GM18870 (cell line): ENCODE data around the gene ADGRV1.

Source experiments
- ATAC-seq: cut with Tn5 transposase; IDR thresholded peaks from one replicate; pipeline ENCODE4 v1.9.1; 2021; ENCODE audit warnings: moderate library complexity; ENCODE audit not compliant: unreplicated experiment

Gene ADGRV1

DNA sequence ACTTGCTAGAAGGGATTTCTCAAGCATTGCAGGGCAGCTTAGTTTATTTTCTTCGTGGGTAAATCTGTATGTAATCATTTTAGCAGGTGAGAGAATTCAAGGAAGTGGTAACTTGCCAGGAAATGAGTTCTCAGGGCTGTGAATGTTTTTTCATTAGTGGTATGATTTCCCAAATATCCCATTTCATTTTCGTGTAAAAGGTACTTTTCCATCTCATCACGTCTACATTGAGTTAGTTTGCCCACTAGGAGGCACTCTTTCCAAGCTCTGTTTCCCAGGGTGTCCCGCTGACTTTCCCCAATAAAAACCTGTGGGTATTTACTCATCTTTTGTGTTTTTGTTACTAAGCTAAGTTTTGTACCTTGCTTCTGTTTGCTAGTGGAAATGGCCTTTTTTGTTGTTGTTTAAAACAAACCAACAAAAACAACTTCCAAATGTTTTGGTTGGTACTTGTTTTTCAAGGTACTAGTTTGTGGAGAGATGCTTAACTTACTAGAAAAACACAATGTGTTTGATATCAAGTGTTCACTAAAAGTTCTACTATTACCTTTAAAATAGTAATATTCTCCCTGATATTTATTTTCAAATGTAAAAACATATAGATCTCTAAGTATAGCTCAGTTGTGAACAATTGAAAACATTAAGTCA lies 373.6 kb downstream of the ADGRV1 start:
- no peak for ATAC-seq

DNA sequence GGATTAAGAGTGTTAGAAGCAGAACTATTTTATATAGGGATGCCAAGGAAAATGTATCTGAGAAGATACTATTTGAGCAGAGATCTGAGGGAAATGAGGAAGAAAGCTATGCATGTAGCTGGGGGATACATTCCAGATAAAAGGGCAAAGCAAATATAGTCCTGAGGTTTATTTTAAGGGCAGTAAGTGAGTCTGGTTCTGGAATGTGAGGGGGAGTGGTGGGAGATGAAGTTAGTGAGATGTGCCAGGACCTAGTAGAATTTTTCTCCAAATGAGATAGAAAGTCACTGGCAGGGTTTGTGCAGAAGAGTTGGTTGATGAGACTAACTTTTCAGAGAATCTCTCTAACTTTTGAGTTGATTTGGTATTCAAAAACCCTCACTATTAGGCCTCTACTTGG lies 374.7 kb downstream of the ADGRV1 start:
- ATAC-seq: no peak

DNA sequence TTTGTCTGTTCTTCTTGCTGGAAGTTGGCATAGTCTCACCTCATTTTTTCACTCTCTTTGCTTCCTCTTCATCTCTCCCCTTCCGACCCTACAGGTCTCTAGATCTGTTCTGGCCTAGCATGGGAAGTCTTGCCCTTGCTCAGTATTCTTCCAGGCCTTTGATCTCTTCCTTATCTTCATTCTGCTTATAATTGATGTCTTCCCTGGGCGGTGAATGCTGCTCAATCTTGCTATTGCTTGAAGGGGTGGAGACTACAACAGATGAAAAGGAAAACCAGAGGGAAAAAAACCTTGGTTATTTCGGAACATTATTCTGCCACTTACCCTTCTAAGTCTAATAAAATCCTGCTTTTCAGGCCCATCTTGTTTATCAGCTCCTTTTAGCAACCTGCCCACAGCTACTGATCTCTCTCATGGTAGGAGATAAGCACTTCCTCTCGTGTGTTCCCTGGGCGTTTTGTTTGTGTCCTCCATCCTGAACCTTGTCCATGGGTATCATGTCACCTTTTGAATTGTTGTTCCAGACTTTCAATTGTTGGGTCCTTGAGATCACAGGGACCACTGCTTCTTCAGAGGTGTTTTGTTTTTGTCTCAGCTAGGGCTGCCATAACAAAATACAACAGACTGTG lies 375.6 kb downstream of the ADGRV1 start:
- no peak for ATAC-seq

DNA sequence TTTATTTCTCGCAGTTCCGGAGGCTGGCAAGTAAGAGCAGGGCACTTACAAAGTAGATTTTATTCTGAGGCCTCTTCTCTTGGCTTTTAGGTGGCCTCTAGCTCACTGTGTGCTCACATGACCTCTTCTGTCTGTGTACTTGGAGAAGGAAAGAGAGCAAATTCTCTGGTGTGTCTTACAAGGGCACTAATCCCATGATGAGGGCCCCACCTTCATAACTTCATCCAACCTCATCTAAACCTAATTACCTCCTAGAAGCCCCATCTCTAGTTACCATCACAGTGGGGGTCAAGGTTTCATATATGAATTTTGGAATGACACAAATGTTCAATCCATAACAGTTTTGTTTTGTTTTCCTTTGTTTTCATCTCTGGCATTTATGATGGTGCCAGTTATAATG lies 376.1 kb downstream of the ADGRV1 start:
- ATAC-seq: no peak

DNA sequence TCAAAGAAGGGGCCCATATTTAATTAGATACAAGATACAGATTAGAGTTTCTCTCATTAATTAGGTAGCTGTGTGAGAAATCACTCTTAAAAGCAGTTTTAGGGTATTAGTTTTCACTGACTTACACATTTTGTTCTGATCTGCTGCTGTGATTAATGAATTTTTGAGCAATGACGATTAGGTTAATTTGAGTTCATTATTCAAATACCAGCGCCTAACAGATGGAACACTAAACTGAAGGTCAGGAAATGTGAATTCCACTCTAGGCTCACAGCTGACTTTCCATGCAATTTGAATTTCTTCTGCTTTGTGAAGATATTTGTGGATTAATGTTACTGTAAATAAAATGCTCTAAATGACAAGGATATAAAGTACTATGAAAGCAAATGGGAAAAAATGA lies 380.6 kb downstream of the ADGRV1 start:
- ATAC-seq: no peak

DNA sequence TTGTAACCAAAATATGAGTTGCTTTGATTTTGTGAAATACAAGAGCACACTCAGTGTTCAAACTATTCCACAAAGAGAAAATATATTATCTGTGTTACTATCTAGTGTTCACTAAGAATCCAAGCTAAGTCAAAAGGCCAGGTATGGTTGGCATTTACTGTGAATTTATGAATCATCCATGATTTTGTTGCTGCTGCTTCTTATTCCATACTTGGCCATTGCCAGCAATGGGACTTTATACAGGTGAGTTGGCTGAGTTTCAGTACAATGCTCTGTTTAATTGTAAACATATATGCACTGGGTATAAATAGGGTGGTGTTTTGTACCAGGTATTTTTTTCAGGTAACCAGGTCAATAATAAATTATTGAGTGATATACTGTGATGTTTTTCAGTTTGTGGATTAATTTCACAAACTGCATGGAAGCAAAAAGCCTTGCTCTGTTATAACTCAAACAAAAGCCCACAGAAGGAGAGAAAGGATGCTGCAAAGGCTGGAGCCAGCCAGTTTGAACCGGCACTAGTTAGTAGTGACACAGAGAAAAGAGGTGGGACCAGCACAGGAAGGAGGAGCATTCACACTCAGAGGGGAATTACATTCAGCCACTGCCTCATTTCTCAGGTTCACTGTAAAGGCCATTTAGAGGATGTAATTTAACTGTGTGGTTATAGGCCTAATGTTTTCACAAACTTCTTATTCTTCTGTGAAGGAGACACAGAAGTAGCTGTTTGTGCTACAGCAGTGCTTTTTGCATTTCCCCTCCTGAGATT lies 381.8 kb downstream of the ADGRV1 start:
- ATAC-seq: peak; percentile 100

DNA sequence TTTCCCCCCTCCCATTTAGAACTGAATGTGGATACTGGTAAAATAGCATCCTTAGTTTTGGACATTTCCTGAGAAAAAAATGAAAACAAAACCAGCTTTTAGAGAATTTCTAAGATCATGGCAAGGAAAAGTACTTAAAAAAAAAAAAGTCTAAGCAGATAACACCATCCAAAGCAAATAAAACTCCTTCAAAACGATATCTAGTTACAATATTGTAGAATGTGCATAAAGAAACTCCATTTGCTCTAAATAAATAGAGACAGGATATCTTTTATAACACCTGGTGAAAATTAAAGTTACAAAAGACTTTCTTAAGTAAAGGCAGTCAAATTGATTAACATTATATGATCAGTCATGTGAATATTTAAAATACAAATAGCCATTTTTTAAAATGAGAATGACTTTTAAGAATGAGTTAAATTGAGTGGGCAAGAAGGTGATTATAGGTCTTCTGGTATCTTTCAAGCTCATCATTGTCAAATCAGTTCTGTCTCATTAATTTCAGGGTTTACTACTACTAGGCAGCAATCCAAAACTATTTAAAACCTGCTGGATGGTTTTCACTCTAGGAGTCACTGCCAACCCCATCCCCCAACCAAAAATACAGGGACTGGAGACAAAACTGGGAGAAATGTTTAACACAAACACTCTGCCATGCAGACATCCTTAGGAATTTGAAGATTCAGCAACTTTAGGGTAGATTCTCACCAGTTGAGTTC lies 382.6 kb downstream of the ADGRV1 start:
- no peak for ATAC-seq

DNA sequence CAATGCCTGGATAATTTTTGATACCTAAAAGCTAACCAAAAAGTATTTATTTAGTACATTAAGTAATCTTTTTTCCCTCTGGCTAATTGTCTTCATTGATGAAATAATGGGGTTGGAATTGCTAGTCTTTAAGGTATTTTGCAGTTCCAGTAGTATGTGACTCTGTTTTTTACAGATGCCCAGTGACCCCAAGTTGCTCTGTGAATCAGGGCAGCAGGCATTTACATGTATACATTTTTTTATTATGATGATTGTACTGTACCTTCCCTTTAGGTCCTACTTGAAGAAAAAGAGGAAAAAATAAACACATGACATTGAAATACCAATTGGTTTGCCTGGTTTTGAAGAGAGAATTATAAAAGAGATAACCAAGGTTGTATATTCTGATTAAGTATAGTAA lies 385.5 kb downstream of the ADGRV1 start:
- no peak for ATAC-seq

DNA sequence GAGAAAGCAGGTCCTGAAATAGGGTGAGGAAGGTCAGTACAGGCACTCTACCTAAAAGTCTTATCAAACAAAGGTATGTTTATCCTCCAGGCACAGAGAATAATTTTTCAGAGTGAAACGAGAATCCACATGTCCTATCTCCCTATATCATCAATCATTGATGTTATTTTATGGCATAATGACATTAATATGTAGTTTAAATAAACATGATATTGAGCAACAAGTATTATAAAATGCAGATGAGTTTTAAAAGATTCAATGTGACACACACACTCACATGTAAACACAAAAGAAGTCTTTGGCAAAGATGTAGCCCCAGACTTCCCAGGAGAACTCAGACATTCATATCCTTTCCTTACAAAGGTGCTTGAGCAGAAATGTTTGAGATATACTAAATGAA lies 389.1 kb downstream of the ADGRV1 start:
- ATAC-seq: no peak

DNA sequence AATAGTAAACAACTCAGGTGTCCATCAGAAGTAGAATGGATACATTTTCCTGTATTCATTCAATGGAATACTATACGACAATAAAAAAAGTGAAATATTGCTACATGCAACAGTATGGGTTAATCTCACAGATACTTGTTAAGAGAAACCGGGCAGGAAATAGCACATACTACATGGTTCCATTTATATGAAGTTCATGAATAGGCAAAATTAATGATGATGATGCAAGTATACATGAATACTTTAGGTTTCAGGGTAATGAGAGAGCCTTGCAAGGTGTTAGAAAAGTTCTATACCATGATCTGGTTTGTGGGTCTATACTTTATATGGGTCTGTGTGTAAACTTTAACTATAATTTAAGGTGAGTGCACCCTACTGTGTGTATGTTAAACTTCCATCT lies 390.4 kb downstream of the ADGRV1 start:
- ATAC-seq: no peak

DNA sequence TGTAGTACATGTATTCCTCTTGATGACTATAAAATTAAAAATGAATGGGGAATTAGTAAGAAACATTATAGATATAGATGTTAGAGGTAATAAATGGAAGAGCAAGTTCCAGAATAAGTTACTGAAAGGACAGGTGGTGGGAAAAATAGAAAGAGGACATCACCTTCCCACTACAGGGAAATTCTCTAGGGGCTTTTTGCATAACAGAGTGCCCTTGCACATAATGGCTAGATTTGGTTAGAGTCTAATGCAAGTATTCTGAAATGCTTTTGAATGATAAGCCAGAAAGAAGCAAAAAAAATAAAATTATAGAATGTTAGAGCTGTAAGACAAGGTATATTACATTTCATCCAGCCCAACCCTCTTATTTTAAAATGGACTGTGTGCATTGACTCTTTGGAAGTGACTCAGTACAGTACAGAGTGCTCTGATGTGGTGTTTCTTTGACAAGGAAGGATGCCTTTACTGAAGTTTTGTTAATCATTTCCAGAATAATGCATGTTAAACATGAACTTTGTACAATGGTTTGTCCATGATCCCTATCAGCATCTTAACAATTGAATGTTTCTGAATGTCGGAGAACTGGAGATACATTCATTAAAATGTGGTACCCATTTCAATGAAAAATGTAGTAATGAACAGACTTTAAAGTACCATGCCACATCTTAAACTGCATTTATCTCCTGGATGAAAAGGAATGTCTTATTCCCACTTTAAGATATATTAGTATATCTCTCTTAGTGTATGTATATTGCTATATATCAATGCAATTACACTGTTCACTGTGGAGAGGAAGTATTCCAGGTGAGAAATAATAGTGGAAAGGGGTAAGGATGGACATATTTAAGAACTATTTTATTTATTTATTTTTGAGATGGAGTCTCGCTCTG lies 391.1 kb downstream of the ADGRV1 start:
- ATAC-seq: peak; percentile 86

DNA sequence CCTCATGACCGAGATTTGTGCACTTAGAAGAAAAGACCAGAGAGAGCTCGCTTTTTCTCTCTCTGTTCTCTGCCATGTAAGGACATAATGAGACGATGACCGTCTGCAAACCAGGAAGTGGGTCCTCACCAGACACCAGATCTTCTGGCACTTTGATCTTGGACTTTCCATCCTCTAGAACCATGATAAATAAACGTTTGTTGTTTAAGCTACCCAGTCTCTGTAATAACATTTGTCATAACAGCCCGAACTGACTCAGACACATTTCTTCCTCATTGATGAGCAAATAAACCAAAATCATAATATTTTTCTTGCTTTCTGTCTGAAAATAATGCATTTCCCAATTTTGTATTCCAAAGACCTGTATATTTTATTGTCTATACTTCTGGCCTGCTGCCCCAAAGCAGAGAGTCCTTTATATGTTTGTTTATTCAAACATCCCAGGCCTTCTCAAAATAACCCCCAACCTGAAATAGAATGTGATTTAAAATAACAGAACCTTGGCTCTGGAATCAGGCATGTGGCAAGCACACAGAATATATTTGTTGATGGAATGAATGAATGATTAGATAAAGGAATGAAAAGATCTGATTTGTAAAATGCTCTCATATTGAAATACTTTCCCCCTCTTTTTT lies 396.5 kb downstream of the ADGRV1 start:
- ATAC-seq: no peak

DNA sequence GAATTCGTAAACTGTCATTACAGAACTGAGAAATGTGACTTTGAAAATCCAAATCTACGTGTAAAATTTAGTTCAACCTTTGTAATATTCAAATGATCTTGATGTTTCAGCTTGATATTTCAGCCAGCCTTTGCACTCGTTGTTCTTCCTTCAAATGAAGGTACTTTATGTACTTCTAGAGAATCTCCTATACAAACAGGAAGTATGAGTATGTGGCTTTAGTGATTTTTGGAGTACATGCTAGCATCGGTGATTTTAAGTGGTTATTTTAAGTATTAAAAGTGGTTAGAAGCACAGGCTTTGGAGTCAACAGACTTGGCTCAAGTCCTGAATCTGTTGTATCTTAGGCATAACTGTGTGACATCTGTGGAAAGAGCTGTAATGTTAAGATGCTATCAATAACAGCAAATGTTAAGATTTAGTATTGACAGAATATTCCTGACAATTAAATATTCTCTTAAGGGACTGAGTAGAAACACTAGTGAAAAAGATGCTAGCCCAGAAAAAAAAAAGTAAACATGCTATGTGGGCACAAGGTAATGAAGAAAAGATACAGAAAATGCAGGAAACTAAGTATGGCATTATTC lies 398.0 kb downstream of the ADGRV1 start:
- ATAC-seq: no peak

DNA sequence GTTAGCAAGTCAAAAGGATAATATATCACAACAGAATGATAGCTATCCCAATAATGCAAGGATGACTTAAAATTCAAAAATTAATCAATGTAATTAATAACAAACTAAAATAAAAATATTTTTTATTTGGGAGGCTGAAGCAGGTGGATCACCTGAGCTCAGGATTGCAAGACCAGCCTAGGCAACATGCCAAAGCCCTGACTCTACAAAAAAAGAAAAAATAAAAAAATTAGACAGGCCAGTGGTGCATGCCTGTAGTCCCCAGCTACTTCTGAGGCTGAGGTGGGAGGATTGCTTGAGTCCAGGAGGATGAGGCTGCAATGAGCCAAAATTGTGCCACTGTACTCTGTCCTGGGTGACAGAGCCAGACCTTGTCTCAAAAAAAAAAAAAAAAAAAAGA lies 399.3 kb downstream of the ADGRV1 start:
- no peak for ATAC-seq

DNA sequence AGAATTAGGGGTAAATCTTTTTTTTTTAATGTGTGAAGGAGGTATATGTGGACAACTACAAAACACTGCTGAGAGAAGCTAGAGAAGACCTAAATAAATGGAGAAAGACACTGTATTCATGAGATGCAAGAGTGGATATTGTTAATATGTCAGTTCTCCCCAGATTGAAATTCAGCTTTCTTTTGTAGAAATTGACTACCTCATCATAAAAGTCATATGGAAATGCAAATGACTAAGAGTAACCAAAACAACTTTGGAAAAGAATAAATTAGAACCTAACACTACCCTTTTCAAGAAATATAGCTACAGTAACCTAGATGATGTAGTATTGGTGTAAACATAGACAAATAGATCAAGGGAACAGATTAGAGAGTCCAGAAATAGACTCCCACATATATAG lies 400.7 kb downstream of the ADGRV1 start:
- no peak for ATAC-seq

DNA sequence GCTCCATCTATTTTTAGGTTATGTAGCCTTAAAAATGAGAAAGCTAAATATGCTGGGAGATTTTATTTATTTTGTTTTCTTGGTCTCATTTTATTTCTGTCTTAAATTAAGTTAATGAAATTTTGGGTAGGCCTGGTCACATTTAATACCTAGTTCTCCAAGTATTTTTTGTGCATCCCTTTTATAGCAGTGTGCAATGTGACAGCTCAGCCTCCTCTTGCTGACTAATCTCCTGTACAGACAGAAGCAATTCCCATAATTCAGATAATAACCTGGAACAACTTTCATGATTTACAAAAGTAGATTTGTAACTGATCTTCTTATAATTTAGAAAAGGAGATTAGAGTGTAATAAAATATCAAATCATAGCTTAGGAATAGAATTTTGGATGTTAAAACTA lies 403.9 kb downstream of the ADGRV1 start:
- no peak for ATAC-seq

DNA sequence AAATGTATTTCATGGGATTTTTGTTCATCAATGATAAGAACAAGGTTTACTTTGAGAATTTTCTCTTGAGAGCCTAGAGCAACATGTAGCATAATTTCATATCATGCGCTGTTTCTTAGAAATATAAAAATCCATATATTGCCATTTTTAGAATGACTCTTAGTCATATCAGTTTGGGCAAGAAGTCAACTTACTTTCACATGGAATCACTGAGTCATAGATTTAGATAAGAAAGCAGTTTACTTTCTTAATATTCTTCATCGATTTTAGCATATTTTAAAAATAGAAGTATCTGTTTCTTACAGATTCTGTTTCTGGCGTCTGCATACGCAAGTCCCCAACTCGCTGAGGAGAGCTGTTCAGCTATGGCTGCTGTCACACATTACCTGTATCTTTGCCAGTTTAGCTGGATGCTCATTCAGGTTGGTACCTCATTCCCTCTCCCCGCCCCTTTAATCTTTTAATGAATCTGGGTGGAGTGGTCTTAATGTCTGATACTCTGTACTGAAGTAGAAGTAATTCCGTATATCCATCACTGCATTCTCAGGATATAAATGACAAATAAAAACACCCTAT lies 406.6 kb downstream of the ADGRV1 start:
- no peak for ATAC-seq

DNA sequence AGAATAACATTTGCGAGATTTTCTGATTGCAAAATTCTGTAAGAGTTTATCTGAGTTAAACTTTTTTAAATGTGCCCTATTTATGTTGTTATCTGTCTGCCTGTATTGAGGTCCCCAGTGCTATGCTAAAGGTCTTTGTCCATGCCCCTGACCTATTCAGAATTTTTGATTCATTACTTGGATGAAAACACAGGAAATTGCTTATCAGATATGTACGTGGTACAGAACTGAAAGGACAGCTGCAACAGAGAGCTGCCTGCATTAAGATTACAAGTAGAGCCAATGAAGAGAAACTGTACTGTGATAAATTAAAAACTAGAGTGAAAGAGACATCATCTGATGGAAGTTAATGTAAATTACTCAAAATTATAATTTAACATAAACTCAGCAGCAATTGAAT lies 408.8 kb downstream of the ADGRV1 start:
- no peak for ATAC-seq

DNA sequence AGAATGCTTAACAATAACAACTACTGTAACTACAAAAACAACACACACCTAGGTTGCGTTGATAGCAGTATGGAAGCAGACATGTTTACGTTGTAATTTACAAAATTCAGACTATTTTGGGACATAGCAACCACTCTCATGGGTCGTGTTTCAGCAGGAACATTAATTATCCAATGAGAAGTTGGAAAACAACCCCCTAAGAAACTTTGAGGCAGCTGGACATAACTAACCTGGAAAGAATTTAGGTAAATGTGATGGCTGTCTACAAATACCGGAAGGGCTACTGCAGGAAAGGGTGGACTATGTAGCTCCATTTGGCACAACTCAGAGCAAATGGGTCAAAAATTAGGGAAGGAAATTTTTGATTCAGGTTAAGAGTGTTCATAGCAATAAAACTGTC lies 409.3 kb downstream of the ADGRV1 start:
- ATAC-seq: no peak
